Measurements from ENCODE around the gene GAN.

The GAN gene

DNA sequence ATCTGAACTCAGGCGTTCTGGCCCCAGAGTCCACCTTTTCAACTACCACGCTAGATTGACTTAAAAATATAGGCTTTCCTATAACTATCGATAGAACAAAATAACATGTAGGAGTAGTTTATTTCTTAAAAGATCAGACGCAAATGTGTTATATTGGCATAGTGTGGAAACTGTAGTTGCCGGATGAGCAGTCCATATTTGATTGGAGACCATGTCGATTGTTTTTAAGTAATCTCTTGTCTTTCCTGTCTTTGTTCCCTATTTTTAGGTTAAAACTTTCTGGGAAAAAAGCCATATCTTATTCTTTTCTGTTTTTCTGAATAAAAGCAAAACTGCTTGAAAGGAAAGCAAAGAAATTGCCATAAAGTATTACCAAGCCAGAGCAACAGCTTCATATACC lies 53.1 kb downstream of the GAN start:
- no peak for DNase-seq (ENCODE audit: low read depth in 1 of 2, low spot score in 1 of 2)
- no peak overlapping the region for H3K27ac ChIP-seq (replicated peaks)
- H3K27me3 ChIP-seq (ENCODE audit: insufficient read depth, poor library complexity, severe bottlenecking), result no peaks in the 10 kb centered on the region
- TF ChIP-seq, protein P1, sequence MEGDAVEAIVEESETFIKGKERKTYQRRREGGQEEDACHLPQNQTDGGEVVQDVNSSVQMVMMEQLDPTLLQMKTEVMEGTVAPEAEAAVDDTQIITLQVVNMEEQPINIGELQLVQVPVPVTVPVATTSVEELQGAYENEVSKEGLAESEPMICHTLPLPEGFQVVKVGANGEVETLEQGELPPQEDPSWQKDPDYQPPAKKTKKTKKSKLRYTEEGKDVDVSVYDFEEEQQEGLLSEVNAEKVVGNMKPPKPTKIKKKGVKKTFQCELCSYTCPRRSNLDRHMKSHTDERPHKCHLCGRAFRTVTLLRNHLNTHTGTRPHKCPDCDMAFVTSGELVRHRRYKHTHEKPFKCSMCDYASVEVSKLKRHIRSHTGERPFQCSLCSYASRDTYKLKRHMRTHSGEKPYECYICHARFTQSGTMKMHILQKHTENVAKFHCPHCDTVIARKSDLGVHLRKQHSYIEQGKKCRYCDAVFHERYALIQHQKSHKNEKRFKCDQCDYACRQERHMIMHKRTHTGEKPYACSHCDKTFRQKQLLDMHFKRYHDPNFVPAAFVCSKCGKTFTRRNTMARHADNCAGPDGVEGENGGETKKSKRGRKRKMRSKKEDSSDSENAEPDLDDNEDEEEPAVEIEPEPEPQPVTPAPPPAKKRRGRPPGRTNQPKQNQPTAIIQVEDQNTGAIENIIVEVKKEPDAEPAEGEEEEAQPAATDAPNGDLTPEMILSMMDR (IDR thresholded peaks at IDR 0.05; ENCODE audit: insufficient read depth, low read length), result no peak
- TF ChIP-seq POLR2AphosphoS5 (IDR thresholded peaks at IDR 0.05; ENCODE audit: low read depth) (no peak), SPI1 (IDR thresholded peaks at IDR 0.05; ENCODE audit: borderline replicate concordance, low read depth) (no peak), GABPA (IDR thresholded peaks at IDR 0.05; ENCODE audit: low read depth) (no peak)
- TF ChIP-seq, protein P2, sequence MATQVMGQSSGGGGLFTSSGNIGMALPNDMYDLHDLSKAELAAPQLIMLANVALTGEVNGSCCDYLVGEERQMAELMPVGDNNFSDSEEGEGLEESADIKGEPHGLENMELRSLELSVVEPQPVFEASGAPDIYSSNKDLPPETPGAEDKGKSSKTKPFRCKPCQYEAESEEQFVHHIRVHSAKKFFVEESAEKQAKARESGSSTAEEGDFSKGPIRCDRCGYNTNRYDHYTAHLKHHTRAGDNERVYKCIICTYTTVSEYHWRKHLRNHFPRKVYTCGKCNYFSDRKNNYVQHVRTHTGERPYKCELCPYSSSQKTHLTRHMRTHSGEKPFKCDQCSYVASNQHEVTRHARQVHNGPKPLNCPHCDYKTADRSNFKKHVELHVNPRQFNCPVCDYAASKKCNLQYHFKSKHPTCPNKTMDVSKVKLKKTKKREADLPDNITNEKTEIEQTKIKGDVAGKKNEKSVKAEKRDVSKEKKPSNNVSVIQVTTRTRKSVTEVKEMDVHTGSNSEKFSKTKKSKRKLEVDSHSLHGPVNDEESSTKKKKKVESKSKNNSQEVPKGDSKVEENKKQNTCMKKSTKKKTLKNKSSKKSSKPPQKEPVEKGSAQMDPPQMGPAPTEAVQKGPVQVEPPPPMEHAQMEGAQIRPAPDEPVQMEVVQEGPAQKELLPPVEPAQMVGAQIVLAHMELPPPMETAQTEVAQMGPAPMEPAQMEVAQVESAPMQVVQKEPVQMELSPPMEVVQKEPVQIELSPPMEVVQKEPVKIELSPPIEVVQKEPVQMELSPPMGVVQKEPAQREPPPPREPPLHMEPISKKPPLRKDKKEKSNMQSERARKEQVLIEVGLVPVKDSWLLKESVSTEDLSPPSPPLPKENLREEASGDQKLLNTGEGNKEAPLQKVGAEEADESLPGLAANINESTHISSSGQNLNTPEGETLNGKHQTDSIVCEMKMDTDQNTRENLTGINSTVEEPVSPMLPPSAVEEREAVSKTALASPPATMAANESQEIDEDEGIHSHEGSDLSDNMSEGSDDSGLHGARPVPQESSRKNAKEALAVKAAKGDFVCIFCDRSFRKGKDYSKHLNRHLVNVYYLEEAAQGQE (IDR thresholded peaks at IDR 0.05; ENCODE audit: insufficient replicate concordance, low read depth), result no peak
- H3K4me3 ChIP-seq (replicated peaks; ENCODE audit: insufficient read depth, low read length), result no peak overlapping the region

DNA sequence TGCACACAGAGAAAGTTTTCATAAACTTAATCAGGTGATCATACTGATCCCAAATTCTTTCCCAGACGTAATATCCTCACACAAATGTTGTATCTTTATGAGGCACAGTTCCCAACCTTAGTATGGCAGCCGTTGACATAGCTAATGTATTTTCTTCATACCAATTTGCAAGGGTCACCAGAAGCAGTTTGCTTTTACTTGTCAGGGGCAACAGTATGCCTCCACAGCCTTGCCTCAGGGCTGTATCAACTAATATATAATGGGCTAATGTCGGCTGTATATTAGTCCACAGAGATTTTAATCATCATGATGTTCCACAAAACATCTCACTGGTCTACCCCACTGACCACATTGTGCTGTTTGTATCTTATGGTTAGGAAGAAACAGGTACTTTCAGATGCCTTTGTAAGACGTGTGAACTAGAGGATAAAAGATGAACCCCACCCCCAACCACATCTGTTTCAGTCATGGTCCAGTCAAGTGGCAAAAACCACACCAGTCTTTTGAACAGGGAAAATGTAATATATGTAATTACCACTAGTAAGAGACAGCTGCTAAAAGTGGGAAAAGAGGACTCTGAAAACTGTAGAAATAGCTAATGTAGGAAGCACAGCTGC lies 55.2 kb downstream of the GAN start:
- Histone ChIP-seq H3K4me3 (replicated peaks; ENCODE audit: insufficient read depth, low read length) (no peak overlapping the region), H3K27me3 (ENCODE audit: insufficient read depth, poor library complexity, severe bottlenecking) (no peaks in the 10 kb centered on the region), H3K27ac (replicated peaks) (no peak overlapping the region)
- TF ChIP-seq, protein P1 (IDR thresholded peaks at IDR 0.05; ENCODE audit: insufficient read depth, low read length), result no peak
- no peak for TF ChIP-seq POLR2AphosphoS5 (IDR thresholded peaks at IDR 0.05; ENCODE audit: low read depth)
- TF ChIP-seq GABPA (IDR thresholded peaks at IDR 0.05; ENCODE audit: low read depth), result no peak
- TF ChIP-seq, protein P2 (IDR thresholded peaks at IDR 0.05; ENCODE audit: insufficient replicate concordance, low read depth), result no peak
- TF ChIP-seq SPI1 (IDR thresholded peaks at IDR 0.05; ENCODE audit: borderline replicate concordance, low read depth), result no peak
- DNase-seq (ENCODE audit: low read depth in 1 of 2, low spot score in 1 of 2), result no peak

DNA sequence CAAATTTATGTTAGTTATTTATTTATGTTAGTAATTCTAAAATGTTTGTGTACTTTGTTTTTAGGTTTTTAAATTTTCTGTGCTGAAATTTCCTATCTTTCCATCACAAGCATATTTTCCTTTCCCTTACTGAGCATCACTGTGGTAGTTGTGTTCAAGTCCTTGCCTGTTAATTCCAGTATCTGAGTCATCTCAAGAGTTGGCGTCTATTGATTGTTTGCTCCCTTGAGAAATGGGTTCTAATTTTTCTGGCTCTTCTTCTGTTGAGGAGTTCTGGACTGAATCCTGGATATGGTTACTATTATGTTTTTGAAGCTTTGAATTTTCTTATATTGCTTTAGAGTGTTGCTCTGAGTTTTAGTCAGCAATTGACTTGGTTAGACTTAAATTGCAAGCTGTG lies 56.3 kb downstream of the GAN start:
- DNase-seq (ENCODE audit: low read depth in 1 of 2, low spot score in 1 of 2), result no peak
- Histone ChIP-seq H3K27me3 (ENCODE audit: insufficient read depth, poor library complexity, severe bottlenecking) (no peaks in the 10 kb centered on the region), H3K4me3 (replicated peaks; ENCODE audit: insufficient read depth, low read length) (no peak overlapping the region), H3K27ac (replicated peaks) (no peak overlapping the region)
- TF ChIP-seq, protein P2 (IDR thresholded peaks at IDR 0.05; ENCODE audit: insufficient replicate concordance, low read depth), result no peak
- TF ChIP-seq POLR2AphosphoS5 (IDR thresholded peaks at IDR 0.05; ENCODE audit: low read depth) (no peak), SPI1 (IDR thresholded peaks at IDR 0.05; ENCODE audit: borderline replicate concordance, low read depth) (no peak), GABPA (IDR thresholded peaks at IDR 0.05; ENCODE audit: low read depth) (no peak)
- TF ChIP-seq, protein P1 (IDR thresholded peaks at IDR 0.05; ENCODE audit: insufficient read depth, low read length), result no peak

Data from HL-60 (cell line).